Transverse colon (tissue), 4 donors: ENCODE results near the gene RAB40C. TPM values are rescaled to one million over a fixed set of nuclear protein-coding genes. Genes with fewer than 3 reads are reported as not detected.

ENCODE experiments used
- DNase-seq: peaks from one replicate; pipeline ENCODE4 v3.0.0-alpha.2; 2019
- H3K27ac ChIP-seq, 4 donors: fragments of 200-600 bp; sonication (generic); 2 replicates each; pipeline ENCODE4 v1.5.1; 2016 to 2018; ENCODE audit warnings: inconsistent platforms in 4 of 4
- H3K27me3 ChIP-seq: fragments of 200-600 bp; sonication (generic); 2 replicates; pipeline ENCODE4 v1.5.1; 2017; ENCODE audit warnings: inconsistent platforms
- H3K36me3 ChIP-seq, 4 donors: fragments of 200-600 bp; sonication (generic); 2 replicates each; pipeline ENCODE4 v1.5.1; 2017 to 2019; ENCODE audit warnings: inconsistent platforms in 4 of 4
- H3K4me1 ChIP-seq, 4 donors: fragments of 200-600 bp; sonication (generic); 2 replicates each; pipeline ENCODE4 v1.5.1; 2017 to 2020; ENCODE audit warnings: inconsistent platforms in 4 of 4
- H3K4me3 ChIP-seq, 4 donors: fragments of 200-600 bp; sonication (generic); 1 replicate in 1 of 4; 2 replicates in 3 of 4; pipeline versions ENCODE4 v1.5.1 to v1.6.1; 2017 to 2019; ENCODE audit warnings: inconsistent platforms in 4 of 4
- H3K9me3 ChIP-seq, 2 donors: fragments of 200-600 bp; sonication (generic); 2 replicates each; pipeline ENCODE4 v1.5.1; 2017 to 2019; ENCODE audit warnings: inconsistent platforms in 2 of 2
- EP300 ChIP-seq: sonication (generic); formaldehyde crosslinking; IDR thresholded peaks from one replicate; pipeline ENCODE4 v1.6.1; 2017; ENCODE audit warnings: antibody characterized with exemption, low read depth
- POLR2A ChIP-seq: fragments of 450-650 bp; IDR thresholded peaks from one replicate; pipeline ENCODE4 v1.6.1; 2016; ENCODE audit warnings: antibody characterized with exemption, mild to moderate bottlenecking, moderate library complexity
- POLR2AphosphoS5 ChIP-seq, 3 donors: sonication (generic); formaldehyde crosslinking; IDR thresholded peaks; one replicate each; pipeline ENCODE4 v1.6.1; 2016; ENCODE audit warnings: antibody characterized with exemption in 3 of 3
- WGBS, 2 donors: methylation state at CpG; one replicate each; pipeline ENCODE4 v1.1.5; 2018; ENCODE audit warnings: low coverage in 1 of 2; 5-methylcytosine and 5-hydroxymethylcytosine counted together
- in situ Hi-C, 4 donors: fragments of 200-750 bp; cut with MboI; loops; one replicate each; pipeline versions ENCODE4 v1.15.0 to v1.15.1; 2017; ENCODE audit warnings: low sequenced_read_pairs in 3 of 4, low pct_ligation_motif_present in 1 of 4, low pct_unique_long_range_greater_than_20kb in 1 of 4
- intact Hi-C: fragments of 100-400 bp; cut with DNase I; formaldehyde crosslinking; loops from one replicate; pipeline ENCODE4 v1.15.1; 2023; ENCODE audit warnings: low total_unique reads
- total RNA-seq, 4 donors: library from RNA; depleted of rRNA; stranded (reverse); fragments of >200 nt; gene quantifications; one replicate each; pipeline ENCODE4 v1.1.0, GENCODE V29; 2016
- TF ChIP-seq, protein P1 (sequence below), 5 experiments: fragments of 200-600 bp in 3 of 5; fragments of 450-650 bp in 2 of 5; sonication (generic) in 3 of 5; IDR thresholded peaks; 1 replicate in 2 of 5; 2 replicates in 3 of 5; pipeline ENCODE4 v1.5.1; 2016 to 2017; ENCODE audit warnings: antibody characterized with exemption in 5 of 5, inconsistent platforms in 3 of 5, mild to moderate bottlenecking in 2 of 5, moderate library complexity in 1 of 5

Gene RAB40C
- total RNA-seq, 4 donors from 2014 or later: 54.8 to 111 (median 83.5) TPM

DNA sequence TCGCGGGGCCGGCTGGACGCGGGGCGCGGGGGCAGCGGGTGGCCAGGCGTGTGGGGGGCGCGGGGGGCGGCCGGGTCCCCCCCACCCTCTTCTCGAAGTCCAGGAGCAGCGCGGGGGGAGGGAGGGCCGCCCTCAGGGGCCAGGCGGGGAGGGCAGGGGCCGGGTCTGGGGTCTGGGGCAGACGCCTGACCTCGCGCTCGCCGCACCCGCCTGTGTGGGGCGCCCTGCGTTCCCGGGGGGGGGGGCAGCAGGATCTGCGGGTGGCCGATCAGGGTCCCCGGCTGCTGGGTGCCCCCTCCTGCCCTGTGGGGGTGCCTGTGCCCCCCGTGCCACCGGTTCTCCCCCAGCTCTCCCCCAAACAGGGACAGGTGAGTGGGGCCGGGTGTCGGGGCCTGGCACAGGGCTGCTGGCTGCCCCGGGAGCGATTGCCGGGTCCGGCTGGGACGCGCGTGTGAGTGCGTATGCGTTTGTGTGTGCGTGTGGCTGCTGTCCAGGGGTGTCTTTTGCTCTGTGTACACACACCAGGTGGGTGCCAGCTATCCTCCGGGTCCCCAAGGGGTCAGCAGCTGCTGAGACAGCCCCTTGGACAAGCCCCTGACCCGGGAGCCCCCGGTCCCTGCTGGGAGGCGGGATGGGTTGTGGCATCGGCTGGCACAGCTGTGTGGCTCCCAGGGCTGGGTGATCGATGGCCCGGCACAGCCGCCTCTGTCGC lies 29.0 kb upstream of the RAB40C start:
- Histone ChIP-seq H3K36me3 (no peaks in the 10 kb centered on the region), H3K4me3 (no peak overlapping the region), H3K27me3 (peaks cover 92% of the 10 kb centered on the region), H3K27ac (no peak overlapping the region), H3K9me3 (no peaks in the 10 kb centered on the region), H3K4me1 (peaks cover 4 to 13% (median 8%) of the 10 kb centered on the region in 4 donors)
- WGBS, 2 donors: 24% methylated on average over 25 of the region's 54 CpGs; no CpG with 5 or more reads in 1 of the 2 donors
- no peak for DNase-seq
- no peak for TF ChIP-seq POLR2AphosphoS5 (IDR thresholded peaks at IDR 0.05)
- no peak for TF ChIP-seq POLR2A
- TF ChIP-seq EP300: no peak
- TF ChIP-seq, protein P1, sequence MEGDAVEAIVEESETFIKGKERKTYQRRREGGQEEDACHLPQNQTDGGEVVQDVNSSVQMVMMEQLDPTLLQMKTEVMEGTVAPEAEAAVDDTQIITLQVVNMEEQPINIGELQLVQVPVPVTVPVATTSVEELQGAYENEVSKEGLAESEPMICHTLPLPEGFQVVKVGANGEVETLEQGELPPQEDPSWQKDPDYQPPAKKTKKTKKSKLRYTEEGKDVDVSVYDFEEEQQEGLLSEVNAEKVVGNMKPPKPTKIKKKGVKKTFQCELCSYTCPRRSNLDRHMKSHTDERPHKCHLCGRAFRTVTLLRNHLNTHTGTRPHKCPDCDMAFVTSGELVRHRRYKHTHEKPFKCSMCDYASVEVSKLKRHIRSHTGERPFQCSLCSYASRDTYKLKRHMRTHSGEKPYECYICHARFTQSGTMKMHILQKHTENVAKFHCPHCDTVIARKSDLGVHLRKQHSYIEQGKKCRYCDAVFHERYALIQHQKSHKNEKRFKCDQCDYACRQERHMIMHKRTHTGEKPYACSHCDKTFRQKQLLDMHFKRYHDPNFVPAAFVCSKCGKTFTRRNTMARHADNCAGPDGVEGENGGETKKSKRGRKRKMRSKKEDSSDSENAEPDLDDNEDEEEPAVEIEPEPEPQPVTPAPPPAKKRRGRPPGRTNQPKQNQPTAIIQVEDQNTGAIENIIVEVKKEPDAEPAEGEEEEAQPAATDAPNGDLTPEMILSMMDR (IDR thresholded peaks at IDR 0.05): no peak
- intact Hi-C loops: no loop called here
- in situ Hi-C loops: no loop called here

DNA sequence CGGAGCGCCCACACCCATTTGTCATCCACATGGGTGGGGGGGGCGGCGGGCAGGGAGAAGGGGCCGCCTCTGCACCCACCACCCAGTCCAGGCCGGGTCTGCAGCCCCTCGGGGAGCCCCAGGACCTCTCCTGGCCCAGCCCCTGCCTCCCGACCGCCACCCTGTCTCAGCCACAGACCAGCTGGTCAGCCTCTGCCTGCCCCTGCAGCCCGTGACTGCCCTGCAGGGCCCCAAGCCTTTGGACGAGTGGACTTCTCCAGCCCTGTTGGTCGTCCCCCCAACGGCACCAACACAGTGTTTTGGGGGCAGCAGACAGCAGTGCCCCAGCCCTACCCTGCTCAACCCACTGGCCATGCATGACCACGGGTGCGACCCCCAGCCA lies 28.5 kb upstream of the RAB40C start:
- no peak for DNase-seq
- peaks cover 88% of the 10 kb centered on the region for H3K27me3 ChIP-seq
- in situ Hi-C loops: no loop called here
- no peaks in the 10 kb centered on the region for H3K36me3 ChIP-seq
- H3K27ac ChIP-seq: no peak overlapping the region
- 51% methylated on average over 14 of the region's 15 CpGs; no CpG with 5 or more reads in 1 of the 2 donors for WGBS, 2 donors
- no peaks in the 10 kb centered on the region for H3K9me3 ChIP-seq
- H3K4me1 ChIP-seq: peaks cover 9 to 18% (median 11%) of the 10 kb centered on the region in 4 donors
- H3K4me3 ChIP-seq: no peak overlapping the region
- intact Hi-C loops: no loop called here
- TF ChIP-seq, protein P1 (IDR thresholded peaks at IDR 0.05): no peak
- TF ChIP-seq POLR2A (no peak), POLR2AphosphoS5 (IDR thresholded peaks at IDR 0.05) (no peak), EP300 (no peak)

DNA sequence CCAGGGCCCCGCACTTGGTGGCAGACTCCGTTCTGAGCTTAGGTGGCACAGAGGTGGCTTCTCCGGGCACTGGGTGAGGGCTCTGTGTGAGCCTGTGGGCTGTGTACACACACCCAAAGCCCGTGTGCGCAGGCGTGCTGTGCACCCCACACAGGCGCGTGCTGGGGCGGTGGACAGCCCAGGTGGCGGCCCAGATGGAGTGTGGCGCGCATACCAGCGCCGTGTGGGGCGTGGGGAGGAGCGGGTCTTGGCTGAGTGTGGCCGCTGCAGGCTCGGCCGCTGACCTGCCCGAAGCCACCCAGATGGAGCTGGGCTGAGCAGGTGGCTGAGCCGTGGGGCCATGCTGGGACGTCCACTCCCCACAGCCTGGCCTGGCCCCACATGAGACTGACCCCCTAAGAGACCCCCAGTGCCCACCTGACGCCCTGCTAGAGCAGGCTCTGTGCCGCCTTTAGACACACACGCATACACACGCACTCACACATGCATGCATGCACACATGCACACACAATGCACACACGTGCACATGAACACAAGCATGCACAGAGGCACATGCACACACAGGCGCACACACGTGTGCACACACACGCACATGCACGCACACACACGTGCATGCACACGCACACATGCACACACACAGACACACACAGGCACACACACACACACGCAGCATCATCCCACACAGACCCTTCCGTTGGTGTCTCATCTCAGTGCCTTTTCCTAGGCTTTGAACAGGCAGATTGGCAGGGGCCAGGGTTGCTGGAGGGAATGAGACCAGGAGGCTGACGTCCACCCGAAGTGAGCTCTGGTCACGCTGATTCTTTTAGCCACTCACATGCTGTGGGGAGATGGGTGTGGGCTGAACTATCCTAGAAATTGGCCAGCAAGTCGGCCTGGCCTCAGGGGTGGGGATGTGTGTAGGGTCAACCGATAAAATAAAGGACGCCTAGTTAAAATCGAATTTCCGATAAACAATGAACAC lies 27.6 kb upstream of the RAB40C start:
- Histone ChIP-seq H3K27ac (no peak overlapping the region), H3K36me3 (no peaks in the 10 kb centered on the region), H3K9me3 (no peaks in the 10 kb centered on the region), H3K4me1 (peaks cover 16 to 27% (median 19%) of the 10 kb centered on the region in 4 donors), H3K27me3 (peaks cover 80% of the 10 kb centered on the region), H3K4me3 (no peak overlapping the region)
- DNase-seq: no peak
- in situ Hi-C loops (no loop called here), intact Hi-C loops (no loop called here)
- no peak for TF ChIP-seq POLR2AphosphoS5 (IDR thresholded peaks at IDR 0.05)
- TF ChIP-seq, protein P1 (IDR thresholded peaks at IDR 0.05): no peak
- no peak for TF ChIP-seq POLR2A
- no peak for TF ChIP-seq EP300
- 72 to 78% methylated on average over 5 to 28 of the region's 43 CpGs for WGBS, 2 donors

DNA sequence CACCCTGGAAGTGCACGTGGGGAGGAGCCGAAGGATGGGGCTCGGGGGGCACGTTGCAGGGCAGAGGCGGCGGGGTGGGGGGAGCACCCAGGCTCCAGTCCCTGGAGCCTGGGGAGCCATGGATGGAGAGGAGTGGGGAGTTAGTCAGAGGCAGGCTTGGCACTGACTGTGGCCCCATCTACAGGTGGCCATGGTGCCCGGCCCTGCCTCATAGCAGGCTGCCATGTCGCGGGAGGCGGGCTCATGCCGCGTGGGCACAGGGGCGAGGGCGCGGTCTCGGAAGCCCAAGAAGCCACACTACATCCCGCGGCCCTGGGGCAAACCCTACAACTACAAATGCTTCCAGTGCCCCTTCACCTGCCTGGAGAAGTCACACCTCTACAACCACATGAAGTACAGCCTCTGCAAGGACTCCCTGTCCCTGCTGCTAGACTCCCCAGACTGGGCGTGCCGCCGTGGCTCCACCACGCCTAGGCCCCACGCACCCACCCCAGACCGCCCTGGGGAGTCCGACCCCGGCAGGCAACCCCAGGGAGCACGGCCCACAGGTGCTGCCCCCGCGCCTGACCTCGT lies 26.7 kb upstream of the RAB40C start:
- no peak for DNase-seq
- no peaks in the 10 kb centered on the region for H3K9me3 ChIP-seq
- no peak overlapping the region for H3K4me3 ChIP-seq
- H3K27ac ChIP-seq: no peak overlapping the region
- H3K36me3 ChIP-seq: no peaks in the 10 kb centered on the region
- TF ChIP-seq POLR2A: no peak
- TF ChIP-seq, protein P1 (IDR thresholded peaks at IDR 0.05): no peak
- TF ChIP-seq EP300: no peak
- TF ChIP-seq POLR2AphosphoS5 (IDR thresholded peaks at IDR 0.05): no peak
- H3K27me3 ChIP-seq: peaks cover 71% of the 10 kb centered on the region
- 60% methylated on average over 28 of the region's 30 CpGs; no CpG with 5 or more reads in 1 of the 2 donors for WGBS, 2 donors
- intact Hi-C loops: no loop called here
- in situ Hi-C loops: no loop called here
- peaks cover 16 to 33% (median 23%) of the 10 kb centered on the region in 4 donors for H3K4me1 ChIP-seq
